Fibroblast of peridontal ligament (primary cell): ENCODE measurements around the gene EFHD1.
"Not testable (repeated sequence)": the region's sequence is repeated elsewhere in the genome, so short reads cannot be mapped to it uniquely, and the experiment has no call there.

Experiments used
- DNase-seq: peaks from one replicate; pipeline ENCODE4 v3.0.0-alpha.2; 2010; ENCODE audit errors: extremely low read depth

EFHD1 gene

DNA sequence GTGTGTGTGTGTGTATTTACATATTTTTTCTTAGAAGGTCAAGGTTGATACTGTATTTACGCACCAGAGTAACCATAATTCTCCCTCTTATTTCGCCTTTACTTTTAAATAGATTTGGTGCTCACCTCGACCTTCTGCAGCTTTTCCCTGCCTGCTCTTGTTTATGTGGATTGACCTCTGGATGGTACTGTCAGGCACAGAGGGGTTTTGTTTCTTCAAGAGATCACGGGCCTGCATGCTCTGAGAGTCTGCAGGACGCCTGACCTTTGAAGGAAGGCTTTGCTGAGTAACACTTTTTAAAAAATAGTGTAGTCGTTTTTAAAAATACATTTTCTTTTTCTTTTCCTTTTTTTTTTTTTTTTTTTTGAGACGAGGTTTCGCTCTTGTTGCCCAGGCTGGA lies 18.1 kb upstream of the EFHD1 start:
- DNase-seq, result no peak

DNA sequence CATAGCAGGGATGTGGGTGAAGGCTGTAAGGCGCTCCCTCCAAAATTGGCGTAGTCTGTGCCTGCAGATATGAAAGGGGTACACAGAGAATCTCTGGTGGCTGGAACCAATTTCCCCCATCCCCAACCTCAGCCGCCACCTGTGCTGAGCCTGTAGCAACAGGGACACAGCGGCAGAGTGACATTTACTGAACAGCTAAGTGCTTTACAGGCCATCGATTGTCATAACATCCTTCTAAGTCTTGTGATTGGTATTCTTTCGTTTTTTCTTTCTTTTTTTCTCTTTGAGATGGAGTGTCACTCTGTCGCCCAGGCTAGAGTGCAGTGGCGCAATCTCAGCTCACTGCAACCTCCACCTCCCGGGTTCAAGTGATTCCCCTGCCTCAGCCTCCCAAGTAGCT lies 12.2 kb upstream of the EFHD1 start:
- no peak for DNase-seq

GRCh38 chr2:232622563-232622962 lies 10.8 kb upstream of the EFHD1 start:
- DNase-seq, result no peak

GRCh38 chr2:232623768-232624765 lies 9.3 kb upstream of the EFHD1 start:
- DNase-seq, result peak; percentile 48

- no peak for DNase-seq
Observed at GRCh38 chr2:232626584-232626983, 6.8 kb upstream of the EFHD1 start.

DNA sequence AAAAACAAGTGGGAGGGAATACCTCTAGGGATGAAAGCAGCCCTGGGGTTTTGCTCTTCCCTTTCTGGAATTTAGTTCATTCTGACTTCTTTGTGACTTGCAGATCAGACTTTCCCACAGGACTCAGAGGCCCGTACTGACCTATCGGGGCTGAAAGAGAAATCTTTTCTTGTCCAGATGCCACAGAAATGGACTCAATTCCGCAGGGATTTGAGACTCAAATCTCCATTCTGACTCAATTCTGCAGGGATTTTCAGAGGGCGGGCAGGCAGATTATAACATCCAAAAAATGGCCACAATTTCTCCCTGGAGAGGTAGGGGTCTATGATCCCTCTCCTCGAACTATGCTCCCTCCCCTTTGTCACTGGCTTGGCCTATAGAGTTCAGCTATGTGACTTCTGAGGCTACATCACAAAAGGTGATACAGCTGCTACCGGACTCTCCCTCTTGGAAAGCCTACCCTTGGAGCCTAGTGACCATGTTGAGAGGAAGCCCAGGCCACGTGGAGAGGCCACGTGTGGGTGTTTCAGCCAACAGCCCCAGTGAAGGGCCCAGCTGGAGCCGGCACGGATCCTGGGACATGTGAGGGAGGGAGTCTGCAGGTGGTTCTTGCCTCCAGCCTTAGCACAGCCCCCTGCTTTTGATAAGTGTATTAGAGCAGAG lies 4.8 kb upstream of the EFHD1 start:
- peak; percentile 44 for DNase-seq

- peak; percentile 27 for DNase-seq
Observed at GRCh38 chr2:232629129-232629475, 4.3 kb upstream of the EFHD1 start.

- peak; percentile 27 for DNase-seq
Observed at GRCh38 chr2:232632229-232632903, 1.0 kb upstream of the EFHD1 start.

GRCh38 chr2:232632904-232633412 lies 446 bp upstream of the EFHD1 start:
- DNase-seq, result peak; percentile 21

GRCh38 chr2:232634206-232635150 lies 1.1 kb downstream of the EFHD1 start:
- DNase-seq, result no peak

DNA sequence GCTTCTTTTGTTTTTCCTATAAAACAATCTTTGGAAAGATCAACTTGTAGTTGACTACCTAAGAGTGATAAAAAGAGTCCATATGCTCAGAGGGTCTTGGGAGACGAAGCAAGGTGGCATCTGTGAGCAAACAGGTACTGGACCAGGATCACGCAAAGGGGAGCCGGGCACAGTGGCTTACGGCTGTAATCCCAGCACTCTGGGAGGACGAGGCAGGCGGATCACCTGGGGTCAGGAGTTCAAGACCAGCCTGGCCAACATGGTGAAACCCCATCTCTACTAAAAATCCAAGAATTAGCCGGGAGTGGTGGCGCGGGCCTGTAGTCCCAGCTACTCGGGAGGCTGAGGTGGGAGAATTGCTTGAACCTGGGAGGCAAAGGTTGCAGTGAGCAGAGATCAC lies 2.0 kb downstream of the EFHD1 start:
- DNase-seq, result not testable (repeated sequence)

- no peak for DNase-seq
Observed at GRCh38 chr2:232635820-232636219, 2.4 kb downstream of the EFHD1 start.

GRCh38 chr2:232636788-232637420 lies 3.5 kb downstream of the EFHD1 start:
- DNase-seq, result no peak

- DNase-seq, result no peak
Observed at GRCh38 chr2:232637866-232638583, 4.6 kb downstream of the EFHD1 start.

DNA sequence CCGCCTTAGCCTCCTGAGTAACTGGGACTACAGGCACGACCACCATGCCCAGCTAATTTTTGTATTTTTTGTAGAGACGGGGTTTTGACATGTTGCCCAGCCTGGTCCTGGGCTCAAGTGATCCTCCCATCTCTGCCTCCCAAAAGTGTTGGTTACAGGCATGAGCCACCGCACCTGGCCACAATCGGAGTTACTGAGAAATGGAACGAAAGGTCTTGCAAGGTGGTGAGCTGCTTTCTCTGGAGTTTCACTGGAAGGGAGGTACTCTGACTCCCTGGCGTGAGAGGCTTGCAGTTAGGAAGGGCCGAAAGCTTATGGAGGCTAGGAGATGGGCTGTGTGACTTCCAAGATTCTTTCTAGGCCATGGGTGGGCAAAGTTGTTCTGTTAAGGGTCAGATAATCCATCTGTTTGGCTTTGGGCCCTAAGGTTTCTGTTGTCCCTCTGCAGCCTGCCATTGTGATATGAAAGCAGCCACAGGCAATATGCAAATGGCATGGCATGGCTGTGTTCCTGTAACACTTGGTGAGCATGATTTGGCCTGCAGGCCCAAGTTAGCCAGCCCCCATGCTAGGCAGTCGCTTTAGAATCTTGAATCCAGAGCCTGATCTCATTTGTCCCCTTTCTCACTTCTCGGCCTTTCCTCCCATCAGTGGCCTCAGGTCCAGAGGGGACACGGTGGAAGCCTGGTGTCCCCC lies 7.9 kb downstream of the EFHD1 start:
- no peak for DNase-seq

DNA sequence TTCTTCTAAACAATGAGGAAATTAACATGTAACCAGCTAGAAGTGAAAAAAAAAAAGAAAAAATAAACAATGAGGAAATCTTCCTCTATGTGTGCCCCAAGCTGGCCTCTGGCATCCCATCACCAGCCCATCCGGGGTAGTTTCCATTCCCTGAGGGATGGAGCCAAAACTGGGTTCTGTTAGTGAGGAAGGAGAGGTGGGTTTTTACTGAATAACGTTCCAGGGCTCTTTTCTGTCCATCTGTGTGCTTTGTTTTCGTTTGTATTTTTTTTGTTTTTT lies 9.7 kb downstream of the EFHD1 start:
- no peak for DNase-seq

DNA sequence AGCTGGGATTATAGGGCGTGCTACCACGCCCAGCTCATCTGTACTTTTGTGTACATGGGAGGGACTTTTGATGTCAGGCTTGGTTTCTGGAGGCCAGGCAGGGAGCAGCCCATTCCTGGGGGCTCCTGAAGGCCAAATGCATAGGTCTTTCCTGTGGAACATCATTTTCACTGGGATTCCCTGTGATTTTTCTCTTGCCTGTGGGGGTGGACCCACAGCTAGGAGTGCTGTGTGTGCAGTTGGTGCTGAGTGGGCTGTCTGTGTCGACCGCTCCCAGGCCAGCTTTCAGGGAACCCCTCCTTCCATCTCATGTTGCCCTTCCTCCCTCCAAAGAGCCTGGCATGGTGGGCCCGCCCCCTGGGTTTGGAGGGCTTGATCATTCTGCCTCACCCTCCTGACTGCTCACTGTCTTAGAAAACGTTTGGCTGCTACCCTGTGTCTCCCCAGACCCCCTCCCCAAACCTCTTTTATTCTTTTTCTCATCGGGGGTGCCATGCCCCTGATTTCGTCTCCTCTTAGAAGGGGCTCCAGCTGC lies 10.5 kb downstream of the EFHD1 start:
- DNase-seq, result no peak

DNA sequence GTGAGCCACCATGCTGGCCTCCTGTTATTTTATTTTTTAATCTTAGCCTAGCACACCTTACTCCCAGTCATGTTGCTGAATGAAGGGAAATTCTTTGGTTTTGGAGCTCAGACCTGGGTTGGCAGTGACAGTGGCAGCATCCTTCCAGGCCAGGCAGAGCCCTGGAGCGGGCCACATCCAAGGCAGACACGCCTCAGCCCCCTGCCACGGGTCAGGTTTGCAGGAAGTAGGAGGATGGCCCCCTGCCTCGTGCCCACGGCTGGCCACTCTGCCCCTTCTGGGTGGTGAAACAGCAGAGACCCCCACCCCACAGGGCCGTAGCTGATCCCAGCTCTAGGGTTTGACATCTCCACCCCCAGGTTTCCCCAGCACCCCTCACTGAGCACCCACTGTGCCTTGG lies 11.7 kb downstream of the EFHD1 start:
- DNase-seq, result no peak

GRCh38 chr2:232646726-232647125 lies 13.3 kb downstream of the EFHD1 start:
- no peak for DNase-seq
